ENCODE measurements around the gene VPS37D.

DNA sequence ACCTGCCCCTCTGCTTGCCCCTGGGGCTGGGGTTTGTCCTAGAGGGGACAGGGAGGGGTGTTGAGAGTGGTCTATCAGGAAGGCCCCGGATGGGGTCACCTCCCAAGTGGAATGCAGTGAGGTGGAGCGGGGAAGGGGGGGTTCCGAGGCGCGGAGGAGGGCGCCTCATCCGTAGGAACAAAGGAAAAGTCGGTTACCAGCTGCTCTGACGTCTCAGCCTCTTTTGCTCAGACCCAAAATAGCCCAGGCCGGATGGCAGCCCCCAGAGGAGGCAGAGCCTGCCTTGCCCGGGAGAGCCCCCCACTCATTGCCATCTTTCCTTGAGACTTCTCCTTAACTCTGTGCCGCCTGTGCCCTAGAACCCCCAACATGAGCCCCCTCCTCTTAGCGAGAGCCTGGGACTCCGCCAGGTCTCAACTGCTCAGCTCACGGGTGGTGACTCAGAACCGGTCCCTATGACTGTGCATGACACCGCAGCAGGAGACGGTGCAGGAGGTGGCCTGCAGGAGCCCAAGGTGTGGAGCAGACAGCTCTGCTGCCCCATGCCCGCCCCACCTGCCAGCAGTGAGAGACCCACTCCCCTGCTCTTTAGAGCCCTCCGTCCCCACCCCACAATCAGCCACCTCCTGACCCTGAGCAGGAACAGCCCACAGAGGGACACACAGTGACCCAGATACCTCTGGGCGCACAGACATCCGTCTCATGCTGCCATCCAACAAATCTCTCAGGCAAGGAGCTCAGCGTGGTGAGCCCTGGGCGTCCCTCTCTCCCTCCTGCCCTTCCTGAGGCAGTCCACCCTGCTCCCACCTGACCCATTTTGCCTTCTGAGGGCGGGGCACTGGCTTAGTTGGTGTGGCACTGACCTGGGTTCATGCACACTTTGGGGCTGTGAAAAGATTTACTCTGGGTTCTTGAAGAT lies 38.8 kb downstream of the VPS37D start:
- TF ChIP-seq CTCF (IDR thresholded peaks at IDR 0.05; ENCODE audit: insufficient read depth, low read length, poor library complexity, severe bottlenecking), result no peak
- TF ChIP-seq EZH2phosphoT487 (conservative IDR thresholded peaks at IDR 0.05; ENCODE audit: low read length), result no peak

Measured in SU-DHL-6 (cell line).